ENCODE results near the gene PCDHA8. TPM values are rescaled to one million over a fixed set of nuclear protein-coding genes. Genes with fewer than 3 reads are reported as not detected.

Gene PCDHA8
- total RNA-seq, 1 donor, result 0.36 TPM

Other genes starting within 250 kb of the PCDHA8 start
- gene CD14, start 208.0 kb upstream of the PCDHA8 start, total RNA-seq, result 1.8 and 4.0 TPM in 2 replicates
- 8.3 and 8.5 TPM in 2 replicates for gene TMCO6, start 201.7 kb upstream of the PCDHA8 start, total RNA-seq
- gene NDUFA2, start 193.6 kb upstream of the PCDHA8 start, total RNA-seq, result 29.7 and 30.6 TPM in 2 replicates
- 70.1 and 84.3 TPM in 2 replicates for gene IK, start 193.4 kb upstream of the PCDHA8 start, total RNA-seq
- gene WDR55, start 176.3 kb upstream of the PCDHA8 start, total RNA-seq, result 30.8 and 32.1 TPM in 2 replicates
- 0.59 TPM in 1 of 2 replicates, not detected in the other for gene DND1, start 167.6 kb upstream of the PCDHA8 start, total RNA-seq
- 41.3 and 41.6 TPM in 2 replicates for gene HARS1, start 149.8 kb upstream of the PCDHA8 start, total RNA-seq
- 28.6 and 31.5 TPM in 2 replicates for gene HARS2, start 149.7 kb upstream of the PCDHA8 start, total RNA-seq
- gene ZMAT2, start 140.7 kb upstream of the PCDHA8 start, total RNA-seq, result 31.8 and 33.9 TPM in 2 replicates
- not detected in 2 replicates for gene PCDHA1, start 55.0 kb upstream of the PCDHA8 start, total RNA-seq
- under 0.01 and 0.29 TPM in 2 replicates for gene PCDHA2, start 46.3 kb upstream of the PCDHA8 start, total RNA-seq
- gene PCDHA3, start 40.1 kb upstream of the PCDHA8 start, total RNA-seq, result 0.36 and 0.59 TPM in 2 replicates
- gene PCDHA4, start 34.1 kb upstream of the PCDHA8 start, total RNA-seq, result 0.72 and 0.88 TPM in 2 replicates
- gene PCDHA5, start 19.6 kb upstream of the PCDHA8 start, total RNA-seq, result under 0.01 and 0.29 TPM in 2 replicates
- gene PCDHA6, start 13.2 kb upstream of the PCDHA8 start, total RNA-seq, result 0.88 and 1.1 TPM in 2 replicates
- 0.59 and 0.72 TPM in 2 replicates for gene PCDHA7, start 6.9 kb upstream of the PCDHA8 start, total RNA-seq
- 0.29 and 0.36 TPM in 2 replicates for gene PCDHA9, start 7.2 kb downstream of the PCDHA8 start, total RNA-seq
- 0.36 and 0.59 TPM in 2 replicates for gene PCDHA10, start 14.7 kb downstream of the PCDHA8 start, total RNA-seq
- 0.29 and 0.36 TPM in 2 replicates for gene PCDHA11, start 27.8 kb downstream of the PCDHA8 start, total RNA-seq
- gene PCDHA12, start 34.1 kb downstream of the PCDHA8 start, total RNA-seq, result under 0.01 and 0.36 TPM in 2 replicates
- gene PCDHA13, start 40.9 kb downstream of the PCDHA8 start, total RNA-seq, result under 0.01 TPM in 2 replicates
- 0.29 and 0.36 TPM in 2 replicates for gene PCDHAC1, start 85.1 kb downstream of the PCDHA8 start, total RNA-seq
- gene PCDHAC2, start 125.3 kb downstream of the PCDHA8 start, total RNA-seq, result 0.36 and 0.59 TPM in 2 replicates
- gene PCDHB1, start 210.2 kb downstream of the PCDHA8 start, total RNA-seq, result not detected in 2 replicates

Measured in osteoblast (primary cell).